GM18505 (cell line): Measurements from ENCODE around the gene TEX12.

Source experiments
- ATAC-seq: cut with Tn5 transposase; IDR thresholded peaks from one replicate; pipeline ENCODE4 v1.9.1; 2021; ENCODE audit not compliant: unreplicated experiment
- POLR2A ChIP-seq: IDR thresholded peaks from 4 replicates; pipeline ENCODE4 v1.6.1; 2011; ENCODE audit warnings: borderline replicate concordance; ENCODE audit not compliant: insufficient read depth, insufficient read length; ENCODE audit errors: extremely low read depth

TEX12 gene

GRCh38 chr11:112212290-112212689 is 45.1 kb downstream of the TEX12 start:
- ATAC-seq = no peak
- no peak for TF ChIP-seq POLR2A

- ATAC-seq = no peak
- TF ChIP-seq POLR2A = no peak
Measured at GRCh38 chr11:112212710-112213109, 45.5 kb downstream of the TEX12 start.

GRCh38 chr11:112213753-112214152 is 46.6 kb downstream of the TEX12 start:
- ATAC-seq = no peak
- TF ChIP-seq POLR2A = no peak

GRCh38 chr11:112215621-112216020 is 48.4 kb downstream of the TEX12 start:
- no peak for ATAC-seq

GRCh38 chr11:112216561-112217105 is 49.5 kb downstream of the TEX12 start:
- no peak for TF ChIP-seq POLR2A
- ATAC-seq = no peak

More at GRCh38 chr11:112215621-112216020, 48.4 kb downstream of the TEX12 start:
- TF ChIP-seq POLR2A = no peak

GRCh38 chr11:112219476-112220232 is 52.5 kb downstream of the TEX12 start:
- TF ChIP-seq POLR2A = no peak
- peak; percentile 95 for ATAC-seq

GRCh38 chr11:112221274-112221835 is 54.2 kb downstream of the TEX12 start:
- no peak for ATAC-seq
- no peak for TF ChIP-seq POLR2A
